VCaP (cell line): ENCODE data around the gene CD226.
A peak's percentile ranks its signal among the peaks of the same experiment; 100 is the strongest.
"Not testable (repeated sequence)": the region's sequence is repeated elsewhere in the genome, so short reads cannot be mapped to it uniquely, and the experiment has no call there.

Experiments used
- H3K27ac ChIP-seq: fragments of 450-650 bp; 2 replicates; pipeline ENCODE4 v1.5.1; 2017
- CTCF ChIP-seq: fragments of 450-650 bp; conservative IDR thresholded peaks from 2 replicates; pipeline ENCODE4 v1.5.1; 2017; ENCODE audit warnings: mild to moderate bottlenecking, moderate library complexity

The CD226 gene

DNA sequence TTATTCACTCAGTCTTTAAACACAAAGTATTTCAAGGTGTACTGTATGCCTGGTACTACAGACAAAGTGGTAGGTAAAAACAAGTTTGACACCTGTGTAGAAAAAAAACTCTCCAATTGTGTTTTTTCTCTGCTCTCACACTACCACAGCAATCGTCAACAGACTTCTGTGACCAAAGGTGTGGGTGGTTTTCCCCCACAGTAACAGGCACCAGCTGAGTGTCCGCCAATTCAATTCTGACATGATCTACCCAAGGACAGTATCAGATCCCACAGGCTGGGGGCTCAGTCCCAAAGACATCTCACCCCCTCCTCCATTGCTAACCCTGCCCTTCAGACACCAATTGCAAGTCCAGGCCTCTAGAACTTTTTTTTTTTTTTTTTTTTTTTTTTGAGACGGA, 71.2 kb downstream of the CD226 start:
- TF ChIP-seq CTCF: no peak

DNA sequence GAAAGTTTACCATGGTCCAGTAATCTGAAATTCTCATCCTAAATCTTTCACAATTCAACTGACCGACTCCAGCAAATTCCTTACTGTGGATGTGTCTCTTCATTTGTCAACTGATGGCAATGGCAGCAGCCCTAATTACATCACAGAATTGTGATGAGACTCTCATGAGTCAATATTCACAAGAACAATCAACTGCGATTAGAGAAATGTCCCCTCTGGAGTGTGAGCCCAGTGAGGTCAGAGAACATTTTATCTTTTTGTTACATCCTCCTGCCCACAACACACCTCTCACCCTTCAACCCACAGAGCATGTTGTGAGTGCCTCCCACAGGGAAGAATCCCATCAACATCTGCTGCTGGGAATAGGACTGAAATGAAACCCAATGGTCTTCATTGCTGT, 73.6 kb downstream of the CD226 start:
- no peak for TF ChIP-seq CTCF
- H3K27ac ChIP-seq: no peak overlapping the region

More for the DNA sequence above, 71.2 kb downstream of the CD226 start:
- H3K27ac ChIP-seq: 0 out of 2 replicates have a peak overlapping the region, but pooled peaks have one; percentile 5

- H3K27ac ChIP-seq: no peak overlapping the region
- no peak for TF ChIP-seq CTCF
Observed at GRCh38 chr18:69872661-69873060, 75.0 kb downstream of the CD226 start.

- H3K27ac ChIP-seq: no peak overlapping the region
- TF ChIP-seq CTCF: no peak
Observed at GRCh38 chr18:69871363-69871762, 76.3 kb downstream of the CD226 start.

- no peak for TF ChIP-seq CTCF
- H3K27ac ChIP-seq: no peak overlapping the region
Observed at GRCh38 chr18:69870736-69871135, 76.9 kb downstream of the CD226 start.

- H3K27ac ChIP-seq: no peak overlapping the region
- no peak for TF ChIP-seq CTCF
Observed at GRCh38 chr18:69866212-69866611, 81.5 kb downstream of the CD226 start.

GRCh38 chr18:69865776-69866175, 81.9 kb downstream of the CD226 start:
- no peak for TF ChIP-seq CTCF
- H3K27ac ChIP-seq: no peak overlapping the region

- H3K27ac ChIP-seq: not testable (repeated sequence)
Observed at GRCh38 chr18:69864802-69865201, 82.9 kb downstream of the CD226 start.
